ENCODE data around the gene HDAC9.

Gene HDAC9

GRCh38 chr7:18667466-18667865, 171.9 kb downstream of the HDAC9 start:
- no peaks in the 10 kb centered on the region for H3K79me2 ChIP-seq (ENCODE audit: insufficient read depth, low read length)
- H3K36me3 ChIP-seq (ENCODE audit: insufficient read depth, low read length) = 0 out of 2 replicates have a peak, but pooled peaks cover 4% of the 10 kb centered on the region
- no peaks in the 10 kb centered on the region for H3K9me3 ChIP-seq (ENCODE audit: insufficient read depth, low read depth, low read length)
- H3F3A ChIP-seq (ENCODE audit: low read depth) = no peaks in the 10 kb centered on the region
- no peak overlapping the region for H3K4me2 ChIP-seq (ENCODE audit: low read depth, low read length, poor library complexity, severe bottlenecking)
- H2AFZ ChIP-seq (ENCODE audit: low read length) = no peak overlapping the region
- no peaks in the 10 kb centered on the region for H4K20me1 ChIP-seq (ENCODE audit: insufficient read depth, low read length, poor library complexity, severe bottlenecking)
- no peak overlapping the region for H3K9ac ChIP-seq (ENCODE audit: low read depth, low read length, poor library complexity, severe bottlenecking)
- TF ChIP-seq EZH2phosphoT487 (IDR thresholded peaks at IDR 0.05; ENCODE audit: borderline replicate concordance) (no peak), CTCF (conservative IDR thresholded peaks at IDR 0.05; ENCODE audit: low read length) (no peak)
- no peak overlapping the region for H3K4me3 ChIP-seq (ENCODE audit: low read length, poor library complexity, severe bottlenecking)
- no peaks in the 10 kb centered on the region for H3K27me3 ChIP-seq (ENCODE audit: insufficient read depth, low read length, poor library complexity, severe bottlenecking)
- no peaks in the 10 kb centered on the region for H3K4me1 ChIP-seq (ENCODE audit: insufficient read depth, low read length, poor library complexity, severe bottlenecking)
- no peaks in the 10 kb centered on the region for H3K9me2 ChIP-seq (replicated peaks; ENCODE audit: low read depth, low read length)

DNA sequence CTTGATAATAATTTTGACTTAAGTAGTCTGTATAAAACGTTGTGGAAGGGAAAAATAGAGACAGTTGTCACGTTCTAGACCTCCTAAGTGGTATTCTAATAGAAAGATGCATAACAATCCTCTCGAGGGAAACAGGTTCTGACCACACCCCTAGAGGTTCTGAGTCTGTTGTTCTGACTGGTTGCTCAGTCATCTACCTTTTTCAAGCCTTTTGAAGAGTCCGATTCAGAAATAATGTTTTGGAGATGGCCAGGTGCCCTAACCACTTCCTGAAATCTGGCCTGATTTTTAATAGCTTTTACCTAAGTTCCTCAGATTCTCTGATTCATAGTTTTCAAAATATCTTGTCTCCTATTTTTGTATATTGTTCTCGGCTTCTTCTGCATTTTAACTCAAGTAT, 175.6 kb downstream of the HDAC9 start:
- Histone ChIP-seq H3K79me2 (ENCODE audit: insufficient read depth, low read length) (no peaks in the 10 kb centered on the region), H3K9me3 (ENCODE audit: insufficient read depth, low read depth, low read length) (no peaks in the 10 kb centered on the region), H3K36me3 (ENCODE audit: insufficient read depth, low read length) (0 out of 2 replicates have a peak, but pooled peaks cover 4% of the 10 kb centered on the region), H2AFZ (ENCODE audit: low read length) (no peak overlapping the region), H4K20me1 (ENCODE audit: insufficient read depth, low read length, poor library complexity, severe bottlenecking) (no peaks in the 10 kb centered on the region), H3K9ac (ENCODE audit: low read depth, low read length, poor library complexity, severe bottlenecking) (no peak overlapping the region), H3K9me2 (replicated peaks; ENCODE audit: low read depth, low read length) (no peaks in the 10 kb centered on the region), H3K4me1 (ENCODE audit: insufficient read depth, low read length, poor library complexity, severe bottlenecking) (no peaks in the 10 kb centered on the region), H3K27me3 (ENCODE audit: insufficient read depth, low read length, poor library complexity, severe bottlenecking) (no peaks in the 10 kb centered on the region), H3K4me3 (ENCODE audit: low read length, poor library complexity, severe bottlenecking) (no peak overlapping the region), H3F3A (ENCODE audit: low read depth) (no peaks in the 10 kb centered on the region), H3K4me2 (ENCODE audit: low read depth, low read length, poor library complexity, severe bottlenecking) (no peak overlapping the region)
- TF ChIP-seq EZH2phosphoT487 (IDR thresholded peaks at IDR 0.05; ENCODE audit: borderline replicate concordance) (no peak), CTCF (conservative IDR thresholded peaks at IDR 0.05; ENCODE audit: low read length) (no peak)

GRCh38 chr7:18675579-18675978, 180.0 kb downstream of the HDAC9 start:
- H3K9me2 ChIP-seq (replicated peaks; ENCODE audit: low read depth, low read length) = no peaks in the 10 kb centered on the region
- H3K4me2 ChIP-seq (ENCODE audit: low read depth, low read length, poor library complexity, severe bottlenecking) = no peak overlapping the region

More at GRCh38 chr7:18675579-18675978, 180.0 kb downstream of the HDAC9 start:
- Histone ChIP-seq H3K27me3 (ENCODE audit: insufficient read depth, low read length, poor library complexity, severe bottlenecking) (no peaks in the 10 kb centered on the region), H3K4me1 (ENCODE audit: insufficient read depth, low read length, poor library complexity, severe bottlenecking) (no peaks in the 10 kb centered on the region), H3K4me3 (ENCODE audit: low read length, poor library complexity, severe bottlenecking) (no peak overlapping the region), H3K79me2 (ENCODE audit: insufficient read depth, low read length) (no peaks in the 10 kb centered on the region), H3K9ac (ENCODE audit: low read depth, low read length, poor library complexity, severe bottlenecking) (no peak overlapping the region), H4K20me1 (ENCODE audit: insufficient read depth, low read length, poor library complexity, severe bottlenecking) (no peaks in the 10 kb centered on the region), H3K9me3 (ENCODE audit: insufficient read depth, low read depth, low read length) (no peaks in the 10 kb centered on the region), H2AFZ (ENCODE audit: low read length) (no peak overlapping the region), H3F3A (ENCODE audit: low read depth) (no peaks in the 10 kb centered on the region), H3K36me3 (ENCODE audit: insufficient read depth, low read length) (no peaks in the 10 kb centered on the region; the same call in 1 of the 2 replicates)
- TF ChIP-seq CTCF (conservative IDR thresholded peaks at IDR 0.05; ENCODE audit: low read length) (no peak), EZH2phosphoT487 (IDR thresholded peaks at IDR 0.05; ENCODE audit: borderline replicate concordance) (no peak)

Data from Loucy (cell line).